GM19035 (cell line): ENCODE measurements around the gene SYNCRIP.
"Not testable (repeated sequence)": the region's sequence is repeated elsewhere in the genome, so short reads cannot be mapped to it uniquely, and the experiment has no call there.

Experiments used
- ATAC-seq: cut with Tn5 transposase; IDR thresholded peaks from one replicate; pipeline ENCODE4 v1.9.1; 2021; ENCODE audit not compliant: unreplicated experiment

SYNCRIP gene

GRCh38 chr6:85600713-85601313, 41.9 kb downstream of the SYNCRIP start:
- ATAC-seq: no peak

GRCh38 chr6:85594197-85594930, 48.3 kb downstream of the SYNCRIP start:
- ATAC-seq: peak; percentile 11

GRCh38 chr6:85593438-85594196, 49.1 kb downstream of the SYNCRIP start, which contains the start of gene SNX14:
Gene SNX14, minus strand, starts transcription at chr6:85593858. Its CDS starts 140 bp downstream, at chr6:85593718.
- ATAC-seq: peak; percentile 87

- no peak for ATAC-seq
Measured at GRCh38 chr6:85592033-85592432, 50.7 kb downstream of the SYNCRIP start.

GRCh38 chr6:85591207-85591606, 51.5 kb downstream of the SYNCRIP start:
- ATAC-seq: no peak

- no peak for ATAC-seq
Measured at GRCh38 chr6:85585741-85586140, 56.9 kb downstream of the SYNCRIP start.

- not testable (repeated sequence) for ATAC-seq
Measured at GRCh38 chr6:85582832-85583231, 59.9 kb downstream of the SYNCRIP start.

- no peak for ATAC-seq
Measured at GRCh38 chr6:85581572-85581971, 61.1 kb downstream of the SYNCRIP start.

- ATAC-seq: peak; percentile 72
Measured at GRCh38 chr6:85580878-85581267, 61.8 kb downstream of the SYNCRIP start.

GRCh38 chr6:85580118-85580877, 62.4 kb downstream of the SYNCRIP start:
- no peak for ATAC-seq

GRCh38 chr6:85579581-85579980, 63.1 kb downstream of the SYNCRIP start:
- ATAC-seq: no peak

GRCh38 chr6:85576476-85576875, 66.2 kb downstream of the SYNCRIP start:
- no peak for ATAC-seq

GRCh38 chr6:85574932-85575598, 67.6 kb downstream of the SYNCRIP start:
- ATAC-seq: no peak

GRCh38 chr6:85569323-85569722, 73.4 kb downstream of the SYNCRIP start:
- ATAC-seq: no peak

- no peak for ATAC-seq
Measured at GRCh38 chr6:85568411-85568810, 74.3 kb downstream of the SYNCRIP start.

- no peak for ATAC-seq
Measured at GRCh38 chr6:85565736-85566135, 77.0 kb downstream of the SYNCRIP start.

GRCh38 chr6:85564223-85564622, 78.5 kb downstream of the SYNCRIP start:
- not testable (repeated sequence) for ATAC-seq
